Measurements from ENCODE around the gene C8G.

The C8G gene

DNA sequence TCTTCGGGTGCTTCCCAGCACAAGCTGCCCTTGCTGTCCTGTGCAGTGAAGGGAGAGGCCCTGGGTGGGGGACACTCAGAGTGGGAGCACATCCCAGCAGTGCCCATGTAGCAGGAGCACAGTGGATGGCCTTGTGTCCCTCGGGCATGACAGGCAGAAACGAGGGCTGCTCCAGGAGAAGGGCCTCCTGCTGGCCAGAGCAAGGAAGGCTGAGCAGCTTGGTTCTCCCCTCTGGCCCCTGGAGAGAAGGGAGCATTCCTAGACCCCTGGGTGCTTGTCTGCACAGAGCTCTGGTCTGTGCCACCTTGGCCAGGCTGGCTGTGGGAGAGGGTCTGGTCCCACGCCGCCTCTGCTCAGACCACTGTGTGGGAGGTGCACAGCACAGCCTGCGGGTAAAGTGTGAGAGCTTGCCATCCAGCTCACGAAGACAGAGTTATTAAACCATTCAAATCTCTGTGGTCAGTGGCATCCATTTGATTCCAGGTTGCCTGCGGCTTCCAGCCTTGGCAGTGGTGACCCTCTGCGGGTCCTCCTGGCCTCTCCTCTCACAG is 18.8 kb upstream of the C8G start:
- TF ChIP-seq, protein P1, sequence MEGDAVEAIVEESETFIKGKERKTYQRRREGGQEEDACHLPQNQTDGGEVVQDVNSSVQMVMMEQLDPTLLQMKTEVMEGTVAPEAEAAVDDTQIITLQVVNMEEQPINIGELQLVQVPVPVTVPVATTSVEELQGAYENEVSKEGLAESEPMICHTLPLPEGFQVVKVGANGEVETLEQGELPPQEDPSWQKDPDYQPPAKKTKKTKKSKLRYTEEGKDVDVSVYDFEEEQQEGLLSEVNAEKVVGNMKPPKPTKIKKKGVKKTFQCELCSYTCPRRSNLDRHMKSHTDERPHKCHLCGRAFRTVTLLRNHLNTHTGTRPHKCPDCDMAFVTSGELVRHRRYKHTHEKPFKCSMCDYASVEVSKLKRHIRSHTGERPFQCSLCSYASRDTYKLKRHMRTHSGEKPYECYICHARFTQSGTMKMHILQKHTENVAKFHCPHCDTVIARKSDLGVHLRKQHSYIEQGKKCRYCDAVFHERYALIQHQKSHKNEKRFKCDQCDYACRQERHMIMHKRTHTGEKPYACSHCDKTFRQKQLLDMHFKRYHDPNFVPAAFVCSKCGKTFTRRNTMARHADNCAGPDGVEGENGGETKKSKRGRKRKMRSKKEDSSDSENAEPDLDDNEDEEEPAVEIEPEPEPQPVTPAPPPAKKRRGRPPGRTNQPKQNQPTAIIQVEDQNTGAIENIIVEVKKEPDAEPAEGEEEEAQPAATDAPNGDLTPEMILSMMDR (conservative IDR thresholded peaks at IDR 0.05; ENCODE audit: control insufficient read depth, insufficient read depth, low read depth, low read length) = peak; percentile 11
- H3K4me3 ChIP-seq (ENCODE audit: control insufficient read depth, low read depth, low read length) = no peak overlapping the region
- DNase-seq (ENCODE audit: low read depth) = no peak

DNA sequence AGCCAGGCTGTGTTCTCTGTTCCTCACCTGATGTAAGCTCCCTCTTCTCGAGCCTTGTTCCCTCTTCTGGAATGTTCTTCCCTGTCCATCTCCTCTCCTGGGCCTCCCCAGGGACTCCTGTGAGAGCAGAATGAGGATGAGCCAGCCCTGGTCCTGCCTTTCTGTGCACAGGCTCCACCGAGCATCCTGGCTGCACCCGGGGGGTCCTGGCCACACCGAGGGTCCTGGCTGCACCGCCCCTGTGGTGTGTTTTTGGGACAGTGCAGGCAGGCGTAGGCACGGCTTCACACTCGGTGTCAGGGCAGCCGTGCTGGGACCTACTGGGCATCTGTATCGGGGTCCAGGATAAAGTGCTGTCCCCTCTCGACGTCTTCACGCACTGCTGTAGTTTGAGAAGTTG is 18.3 kb upstream of the C8G start:
- TF ChIP-seq, protein P1 (conservative IDR thresholded peaks at IDR 0.05; ENCODE audit: control insufficient read depth, insufficient read depth, low read depth, low read length) = no peak
- DNase-seq (ENCODE audit: low read depth) = no peak
- H3K4me3 ChIP-seq (ENCODE audit: control insufficient read depth, low read depth, low read length) = no peak overlapping the region

DNA sequence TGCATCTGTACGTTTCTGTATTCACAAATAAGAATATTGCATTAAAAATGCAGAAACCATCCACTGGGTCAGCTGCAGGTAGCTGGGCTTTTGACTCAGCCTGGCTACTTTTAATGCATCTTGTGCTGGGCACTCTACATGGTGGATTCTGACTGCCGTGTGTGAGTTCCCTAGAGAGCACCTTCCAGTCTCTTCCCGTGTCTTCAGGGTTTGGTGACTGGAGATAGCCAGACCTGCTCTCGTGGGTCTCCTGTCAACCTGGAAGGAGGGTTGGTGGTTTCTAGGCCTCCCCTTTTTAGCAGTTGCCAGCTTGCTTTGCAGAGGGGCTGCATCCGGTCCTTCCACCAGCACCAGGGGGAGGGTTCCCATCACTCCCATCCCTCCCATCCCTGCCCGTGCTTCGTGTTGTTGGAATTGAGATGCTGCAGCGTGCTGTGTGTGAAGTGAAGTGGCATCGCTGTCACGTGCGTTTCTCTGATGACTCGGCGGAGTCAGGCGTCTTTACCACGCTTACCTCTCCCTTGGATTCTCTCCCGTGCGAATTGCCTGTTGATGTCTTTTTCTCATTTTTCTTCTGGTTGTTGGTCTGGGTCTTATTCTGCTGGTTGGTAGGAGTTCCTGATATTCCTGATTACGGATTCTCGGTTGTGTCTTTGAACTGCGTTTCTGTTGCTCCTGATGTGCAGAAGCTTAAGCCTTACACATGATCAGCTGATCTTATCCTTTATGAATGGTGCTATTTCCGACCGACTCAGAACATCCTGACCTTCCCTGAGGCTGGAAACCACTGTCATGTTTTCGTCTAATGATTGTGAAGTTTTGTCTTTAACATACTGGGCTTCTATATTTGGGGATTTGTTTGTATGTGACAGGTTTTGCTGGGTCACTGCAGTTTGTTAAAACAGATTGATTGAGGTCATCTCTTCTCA is 17.4 kb upstream of the C8G start:
- TF ChIP-seq, protein P1 (conservative IDR thresholded peaks at IDR 0.05; ENCODE audit: control insufficient read depth, insufficient read depth, low read depth, low read length) = no peak
- DNase-seq (ENCODE audit: low read depth) = peak; percentile 45
- no peak overlapping the region for H3K4me3 ChIP-seq (ENCODE audit: control insufficient read depth, low read depth, low read length)

DNA sequence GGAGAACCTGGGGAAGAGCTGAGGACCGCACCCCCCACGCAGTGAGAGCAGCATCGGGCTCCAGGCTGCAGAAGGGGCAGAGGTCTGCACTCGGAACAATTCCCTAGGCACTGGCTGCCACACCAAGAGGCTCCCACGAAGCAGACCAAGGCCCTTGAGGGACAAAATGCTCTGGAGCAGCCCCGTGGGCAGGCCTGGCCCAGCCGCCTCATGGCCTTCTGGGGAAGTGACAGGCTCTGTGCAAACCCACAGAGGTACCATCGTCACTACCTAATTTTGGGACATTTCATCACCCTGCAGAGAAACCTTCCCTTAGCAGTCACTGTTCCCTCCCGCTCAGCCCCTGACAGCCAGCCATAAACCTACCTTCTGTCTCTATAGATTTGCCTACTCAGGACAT is 16.5 kb upstream of the C8G start:
- DNase-seq (ENCODE audit: low read depth) = no peak
- no peak overlapping the region for H3K4me3 ChIP-seq (ENCODE audit: control insufficient read depth, low read depth, low read length)
- TF ChIP-seq, protein P1 (conservative IDR thresholded peaks at IDR 0.05; ENCODE audit: control insufficient read depth, insufficient read depth, low read depth, low read length) = no peak

DNA sequence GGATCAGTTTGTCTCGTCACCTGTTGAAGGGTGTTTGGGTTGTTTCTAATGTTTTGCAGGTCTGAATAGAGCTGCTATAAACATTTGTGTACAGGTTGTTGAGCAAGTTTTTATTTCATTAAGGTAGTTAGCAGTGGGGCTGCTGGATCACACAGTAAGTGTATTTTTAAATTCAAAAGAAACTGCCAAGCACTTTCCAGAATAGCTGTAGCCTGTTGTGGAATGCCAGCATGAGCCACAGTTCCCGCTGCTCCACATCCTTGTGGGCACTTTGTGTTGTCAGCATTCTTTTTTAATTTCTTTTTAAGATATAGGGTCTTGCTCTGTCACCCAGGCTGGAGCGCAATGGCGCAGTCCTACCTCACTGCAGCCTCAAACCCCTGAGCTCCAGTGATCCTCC is 15.0 kb upstream of the C8G start:
- DNase-seq (ENCODE audit: low read depth) = no peak
- TF ChIP-seq, protein P1 (conservative IDR thresholded peaks at IDR 0.05; ENCODE audit: control insufficient read depth, insufficient read depth, low read depth, low read length) = no peak
- no peak overlapping the region for H3K4me3 ChIP-seq (ENCODE audit: control insufficient read depth, low read depth, low read length)

DNA sequence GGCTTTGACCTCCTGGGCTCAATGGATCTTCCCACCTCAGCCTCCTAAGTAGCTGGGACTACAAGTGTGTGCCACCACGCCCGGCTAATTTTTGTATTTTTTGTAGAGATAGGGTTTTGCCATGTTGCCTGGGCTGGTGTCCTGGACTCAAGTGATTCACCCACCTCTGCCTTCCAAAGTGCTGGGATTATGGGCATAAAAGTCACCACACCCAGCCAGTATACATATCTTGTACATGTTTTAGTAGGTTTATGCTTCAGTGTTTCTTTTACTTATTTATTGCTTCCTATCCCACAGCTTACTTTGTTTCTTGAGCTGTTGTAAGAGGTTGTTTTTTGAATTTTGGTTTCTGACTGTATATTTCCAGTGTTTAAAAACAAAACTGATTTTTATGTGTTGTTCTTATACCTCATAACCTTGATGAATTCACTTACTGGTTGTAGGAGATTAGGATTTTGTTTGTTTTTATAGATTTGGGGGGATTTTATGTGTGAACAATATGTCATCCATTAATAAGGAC is 13.4 kb upstream of the C8G start:
- no peak for DNase-seq (ENCODE audit: low read depth)
- TF ChIP-seq, protein P1 (conservative IDR thresholded peaks at IDR 0.05; ENCODE audit: control insufficient read depth, insufficient read depth, low read depth, low read length) = no peak
- no peak overlapping the region for H3K4me3 ChIP-seq (ENCODE audit: control insufficient read depth, low read depth, low read length)

Data from fibroblast of mammary gland (primary cell).